Urinary bladder (tissue), 4 donors: ENCODE data around the gene BBX. TPM values are rescaled to one million over a fixed set of nuclear protein-coding genes. Genes with fewer than 3 reads are reported as not detected.

Experiments
- DNase-seq: peaks from one replicate; pipeline ENCODE4 v3.0.0-alpha.2; 2015; ENCODE audit errors: extremely low spot score
- H3K27ac ChIP-seq: one replicate; pipeline ENCODE4 v1.5.1; 2013; ENCODE audit warnings: low read depth, mild to moderate bottlenecking, moderate library complexity
- H3K36me3 ChIP-seq: one replicate; pipeline ENCODE4 v1.6.1; 2013; ENCODE audit warnings: mild to moderate bottlenecking, moderate library complexity; ENCODE audit not compliant: insufficient read depth
- H3K4me1 ChIP-seq: one replicate; pipeline ENCODE4 v1.6.1; 2013; ENCODE audit warnings: mild to moderate bottlenecking, moderate library complexity; ENCODE audit not compliant: insufficient read depth
- H3K4me3 ChIP-seq: one replicate; pipeline ENCODE4 v1.5.1; 2013; ENCODE audit warnings: low read depth, low read length
- WGBS: extraction: QIAGEN DNeasy Blood & Tissue Kit; methylation state at CpG from one replicate; pipeline ENCODE4 v1.1.7; 2013; 5-methylcytosine and 5-hydroxymethylcytosine counted together
- polyA plus RNA-seq: library from polyadenylated mRNA; stranded (reverse); fragments of 200-250 nt; gene quantifications from one replicate; pipeline ENCODE4 v1.2.3, GENCODE V29; 2013
- total RNA-seq: library from RNA; depleted of rRNA; stranded (reverse); fragments of >200 nt; gene quantifications from one replicate; pipeline ENCODE4 v1.2.3, GENCODE V29; 2014
- donor health status: healthy with polysubstance abuse.
- donor health status: healthy.

The BBX gene
- total and polyA plus RNA-seq, 2 donors = 25.6 to 104 TPM

GRCh38 chr3:107596639-107597038, 73.9 kb downstream of the BBX start:
- no peak overlapping the region for H3K27ac ChIP-seq
- no peaks in the 10 kb centered on the region for H3K36me3 ChIP-seq
- 66% methylated on average over 3 of the region's 3 CpGs for WGBS
- no peak for DNase-seq
- H3K4me3 ChIP-seq = no peak overlapping the region
- peaks cover 2% of the 10 kb centered on the region for H3K4me1 ChIP-seq

- Histone ChIP-seq H3K27ac (peak overlapping the region; percentile 18), H3K4me3 (peak overlapping the region; percentile 35), H3K4me1 (peaks cover 2% of the 10 kb centered on the region), H3K36me3 (no peaks in the 10 kb centered on the region)
- peak; percentile 50 for DNase-seq
- WGBS = 5% methylated on average over 12 of the region's 12 CpGs
These were observed 76.4 kb downstream of the BBX start for GRCh38 chr3:107598926-107599771.

- DNase-seq = no peak
- Histone ChIP-seq H3K4me1 (peaks cover 2% of the 10 kb centered on the region), H3K4me3 (peak overlapping the region; percentile 35), H3K36me3 (no peaks in the 10 kb centered on the region), H3K27ac (peak overlapping the region; percentile 18)
- 6% methylated on average over 3 of the region's 3 CpGs for WGBS
These were observed 77.0 kb downstream of the BBX start for GRCh38 chr3:107599772-107600145.

GRCh38 chr3:107600780-107601179, 78.0 kb downstream of the BBX start:
- Histone ChIP-seq H3K27ac (no peak overlapping the region), H3K4me3 (no peak overlapping the region), H3K4me1 (peaks cover 2% of the 10 kb centered on the region), H3K36me3 (no peaks in the 10 kb centered on the region)
- no peak for DNase-seq
- 90% methylated on average over 1 of the region's 1 CpG for WGBS

- Histone ChIP-seq H3K4me3 (no peak overlapping the region), H3K27ac (no peak overlapping the region), H3K4me1 (no peaks in the 10 kb centered on the region), H3K36me3 (no peaks in the 10 kb centered on the region)
- no peak for DNase-seq
- WGBS = 65% methylated on average over 7 of the region's 7 CpGs
These were observed 81.5 kb downstream of the BBX start for GRCh38 chr3:107604057-107604822.

GRCh38 chr3:107611775-107612469, 89.2 kb downstream of the BBX start:
- no peak overlapping the region for H3K4me3 ChIP-seq
- no peak for DNase-seq
- H3K36me3 ChIP-seq = no peaks in the 10 kb centered on the region
- 52% methylated on average over 1 of the region's 1 CpG for WGBS
- no peaks in the 10 kb centered on the region for H3K4me1 ChIP-seq
- no peak overlapping the region for H3K27ac ChIP-seq

- Histone ChIP-seq H3K4me3 (no peak overlapping the region), H3K36me3 (no peaks in the 10 kb centered on the region), H3K27ac (no peak overlapping the region), H3K4me1 (no peaks in the 10 kb centered on the region)
- WGBS = 95% methylated on average over 2 of the region's 2 CpGs
- DNase-seq = no peak
These were observed 89.9 kb downstream of the BBX start for GRCh38 chr3:107612664-107613084.

GRCh38 chr3:107619549-107619948, 96.8 kb downstream of the BBX start:
- WGBS = 89% methylated on average over 2 of the region's 2 CpGs
- H3K36me3 ChIP-seq = no peaks in the 10 kb centered on the region
- no peak overlapping the region for H3K27ac ChIP-seq
- no peaks in the 10 kb centered on the region for H3K4me1 ChIP-seq
- no peak for DNase-seq
- H3K4me3 ChIP-seq = no peak overlapping the region

GRCh38 chr3:107620534-107620933, 97.8 kb downstream of the BBX start:
- no peaks in the 10 kb centered on the region for H3K36me3 ChIP-seq
- no peak overlapping the region for H3K4me3 ChIP-seq
- WGBS = 98% methylated on average over 3 of the region's 3 CpGs
- no peak for DNase-seq
- H3K27ac ChIP-seq = no peak overlapping the region
- H3K4me1 ChIP-seq = no peaks in the 10 kb centered on the region

GRCh38 chr3:107621465-107621864, 98.7 kb downstream of the BBX start:
- 86% methylated on average over 3 of the region's 3 CpGs for WGBS
- H3K4me3 ChIP-seq = no peak overlapping the region
- DNase-seq = no peak
- H3K27ac ChIP-seq = no peak overlapping the region
- no peaks in the 10 kb centered on the region for H3K36me3 ChIP-seq
- H3K4me1 ChIP-seq = no peaks in the 10 kb centered on the region

GRCh38 chr3:107627962-107628542, 105.3 kb downstream of the BBX start:
- no peak for DNase-seq
- Histone ChIP-seq H3K36me3 (no peaks in the 10 kb centered on the region), H3K27ac (no peak overlapping the region), H3K4me1 (no peaks in the 10 kb centered on the region), H3K4me3 (no peak overlapping the region)

- DNase-seq = no peak
- Histone ChIP-seq H3K4me3 (no peak overlapping the region), H3K36me3 (no peaks in the 10 kb centered on the region), H3K4me1 (no peaks in the 10 kb centered on the region), H3K27ac (no peak overlapping the region)
- 90% methylated on average over 4 of the region's 4 CpGs for WGBS
These were observed 106.8 kb downstream of the BBX start for GRCh38 chr3:107629566-107629965.

GRCh38 chr3:107630779-107631178, 108.0 kb downstream of the BBX start:
- H3K4me3 ChIP-seq = no peak overlapping the region
- DNase-seq = no peak
- no peaks in the 10 kb centered on the region for H3K4me1 ChIP-seq
- H3K36me3 ChIP-seq = no peaks in the 10 kb centered on the region
- no peak overlapping the region for H3K27ac ChIP-seq
